Activated CD8-positive, alpha-beta T cell treated with anti-CD3 and anti-CD28 coated beads for 36 hours (primary cell): ENCODE results near the gene SEC62. TPM values are rescaled to one million over a fixed set of nuclear protein-coding genes. Genes with fewer than 3 reads are reported as not detected.

Experiments used
- ATAC-seq: fragments of 200-7000 bp; cut with Tn5 transposase; one replicate; pipeline ENCODE4 v1.10.0; 2021; ENCODE audit warnings: mild to moderate bottlenecking, moderate library complexity
- CTCF ChIA-PET: fragments of 350-600 bp; sonication (Branson Sonifier 250); formaldehyde crosslinking; loops from one replicate; lab custom pipeline; 2021; ENCODE audit warnings: antibody characterized with exemption; lab: Charles Lee
- POLR2A ChIA-PET: fragments of 350-600 bp; sonication (Branson Sonifier 250); formaldehyde crosslinking; loops from one replicate; lab custom pipeline; 2021; ENCODE audit warnings: antibody characterized with exemption; lab: Charles Lee
- DNase-seq: peaks from one replicate; pipeline ENCODE4 v3.0.0-alpha.2; 2020
- H3K27ac Mint-ChIP-seq: one replicate; pipeline ENCODE4 v1.8.0; 2021; ENCODE audit warnings: mild to moderate bottlenecking, mixed read lengths
- H3K27me3 Mint-ChIP-seq: one replicate; pipeline ENCODE4 v1.8.0; 2021; ENCODE audit warnings: mixed read lengths
- H3K36me3 Mint-ChIP-seq: one replicate; pipeline ENCODE4 v1.8.0; 2021; ENCODE audit warnings: low read depth, mixed read lengths
- H3K4me1 Mint-ChIP-seq: one replicate; pipeline ENCODE4 v1.8.0; 2021; ENCODE audit warnings: low read depth, mixed read lengths
- H3K4me3 Mint-ChIP-seq: one replicate; pipeline ENCODE4 v1.8.0; 2021; ENCODE audit warnings: mild to moderate bottlenecking, moderate library complexity, mixed read lengths
- H3K9me3 Mint-ChIP-seq: one replicate; pipeline ENCODE4 v1.8.0; 2021; ENCODE audit warnings: mixed read lengths
- intact Hi-C: fragments of 100-400 bp; cut with micrococcal nuclease; formaldehyde crosslinking; loops from one replicate; pipeline ENCODE4 v1.10.0; 2022
- total RNA-seq, 2 experiments: library from RNA; stranded (reverse); gene quantifications; one replicate each; pipeline ENCODE4 v1.2.3, GENCODE V29; 2021
- TF ChIP-seq, protein P1 (sequence below): fragments of 200-600 bp; IDR thresholded peaks from one replicate; pipeline ENCODE4 v1.8.0; 2022; ENCODE audit warnings: antibody characterized with exemption, mild to moderate bottlenecking

SEC62 gene
- total RNA-seq, 2 experiments from 2014 or later: 52.5 to 60.2 TPM

DNA sequence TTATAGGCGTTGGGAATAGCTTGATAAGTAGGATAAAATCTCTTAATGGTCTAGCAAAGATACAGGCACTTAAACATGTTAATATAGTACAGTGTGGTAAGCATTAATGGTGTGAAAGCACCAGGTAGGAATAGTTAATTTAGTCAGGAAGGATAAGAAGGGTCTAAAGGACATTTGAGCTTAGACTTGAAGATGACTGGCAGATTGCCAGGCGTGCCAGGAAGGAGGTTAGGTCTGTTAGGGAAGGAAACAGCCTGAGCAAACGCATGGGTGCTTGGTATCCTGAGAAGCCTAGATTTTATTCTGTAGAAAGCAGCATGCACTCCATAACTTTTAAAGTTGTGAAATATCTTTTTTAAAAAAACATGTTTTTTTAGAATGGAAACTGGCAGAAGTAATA is 17.7 kb downstream of the SEC62 start:
- TF ChIP-seq, protein P1, sequence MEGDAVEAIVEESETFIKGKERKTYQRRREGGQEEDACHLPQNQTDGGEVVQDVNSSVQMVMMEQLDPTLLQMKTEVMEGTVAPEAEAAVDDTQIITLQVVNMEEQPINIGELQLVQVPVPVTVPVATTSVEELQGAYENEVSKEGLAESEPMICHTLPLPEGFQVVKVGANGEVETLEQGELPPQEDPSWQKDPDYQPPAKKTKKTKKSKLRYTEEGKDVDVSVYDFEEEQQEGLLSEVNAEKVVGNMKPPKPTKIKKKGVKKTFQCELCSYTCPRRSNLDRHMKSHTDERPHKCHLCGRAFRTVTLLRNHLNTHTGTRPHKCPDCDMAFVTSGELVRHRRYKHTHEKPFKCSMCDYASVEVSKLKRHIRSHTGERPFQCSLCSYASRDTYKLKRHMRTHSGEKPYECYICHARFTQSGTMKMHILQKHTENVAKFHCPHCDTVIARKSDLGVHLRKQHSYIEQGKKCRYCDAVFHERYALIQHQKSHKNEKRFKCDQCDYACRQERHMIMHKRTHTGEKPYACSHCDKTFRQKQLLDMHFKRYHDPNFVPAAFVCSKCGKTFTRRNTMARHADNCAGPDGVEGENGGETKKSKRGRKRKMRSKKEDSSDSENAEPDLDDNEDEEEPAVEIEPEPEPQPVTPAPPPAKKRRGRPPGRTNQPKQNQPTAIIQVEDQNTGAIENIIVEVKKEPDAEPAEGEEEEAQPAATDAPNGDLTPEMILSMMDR: no peak
- ChIA-PET CTCF (interaction anchor here (2.3 kb wide), 1 partner anchor 17 kb away, joined by 5 read pairs; the partner anchor contains the start of gene SEC62), POLR2A (interaction anchor here (1.6 kb wide), 1 partner anchor 17 kb away, joined by 4 read pairs; the partner anchor contains the start of gene SEC62)
- Mint-ChIP-seq H3K27me3 (no peaks in the 10 kb centered on the region), H3K27ac (no peak overlapping the region), H3K36me3 (peaks cover 51% of the 10 kb centered on the region), H3K4me3 (no peak overlapping the region), H3K4me1 (peaks cover 9% of the 10 kb centered on the region), H3K9me3 (no peaks in the 10 kb centered on the region)
- no peak for DNase-seq
- no peak for ATAC-seq
- intact Hi-C loops: no loop called here

DNA sequence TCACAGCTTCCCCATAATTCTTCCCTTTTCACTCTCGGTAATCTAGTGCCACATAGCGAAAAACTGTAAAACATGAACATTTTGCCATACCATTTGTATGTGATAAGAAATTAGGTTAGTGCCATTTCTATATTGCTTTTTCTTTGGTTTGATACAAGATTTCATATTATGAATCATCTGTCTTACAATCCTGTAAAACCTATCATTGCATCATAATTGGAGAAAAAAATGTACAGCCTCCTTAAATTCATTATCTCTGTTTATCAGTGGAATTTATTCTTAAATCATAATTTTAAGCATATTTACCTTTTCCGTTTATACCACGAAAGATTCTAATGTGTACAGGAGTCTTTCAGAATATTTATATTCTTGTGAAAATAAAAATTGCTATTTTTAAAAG is 23.8 kb downstream of the SEC62 start:
- DNase-seq (no peak), ATAC-seq (no peak)
- H3K27me3 Mint-ChIP-seq: no peaks in the 10 kb centered on the region
- H3K36me3 Mint-ChIP-seq: peaks cover 21% of the 10 kb centered on the region
- H3K4me3 Mint-ChIP-seq: no peak overlapping the region
- H3K9me3 Mint-ChIP-seq: no peaks in the 10 kb centered on the region
- intact Hi-C loops: no loop called here
- no peak overlapping the region for H3K27ac Mint-ChIP-seq
- H3K4me1 Mint-ChIP-seq: no peaks in the 10 kb centered on the region
- ChIA-PET CTCF (interaction anchor here (1.4 kb wide), 1 partner anchor 23 kb away, joined by 3 read pairs; no protein-coding TSS in a partner anchor), POLR2A (interaction anchor here (1.1 to 1.2 kb wide), 2 partner anchors 25 to 185 kb away, joined by 3 to 4 read pairs; no protein-coding TSS in a partner anchor)
- TF ChIP-seq, protein P1: no peak

DNA sequence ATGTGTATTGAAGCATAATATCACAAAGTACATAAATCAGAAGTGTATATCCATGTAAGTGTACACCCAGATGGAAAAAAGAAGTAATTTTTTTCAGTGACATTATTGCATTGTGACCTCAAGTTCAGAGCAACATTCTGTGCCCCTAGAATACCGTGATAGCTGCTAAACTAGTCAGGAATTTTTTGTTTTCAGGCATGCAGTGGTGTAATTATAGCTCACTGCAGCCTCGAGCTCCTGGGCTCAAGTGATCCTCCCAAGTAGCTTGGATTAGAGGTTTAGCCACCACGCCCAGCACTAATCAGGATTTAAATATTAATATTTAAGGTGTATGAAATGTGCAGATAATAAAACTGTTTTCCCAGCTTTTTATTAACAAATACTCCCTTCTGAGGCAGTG is 25.5 kb downstream of the SEC62 start:
- intact Hi-C loops: no loop called here
- Mint-ChIP-seq H3K4me3 (no peak overlapping the region), H3K36me3 (peaks cover 18% of the 10 kb centered on the region), H3K27ac (no peak overlapping the region), H3K9me3 (no peaks in the 10 kb centered on the region), H3K4me1 (no peaks in the 10 kb centered on the region), H3K27me3 (no peaks in the 10 kb centered on the region)
- POLR2A ChIA-PET: no interaction called here
- TF ChIP-seq, protein P1: no peak
- DNase-seq (no peak), ATAC-seq (no peak)
- CTCF ChIA-PET: no interaction called here

DNA sequence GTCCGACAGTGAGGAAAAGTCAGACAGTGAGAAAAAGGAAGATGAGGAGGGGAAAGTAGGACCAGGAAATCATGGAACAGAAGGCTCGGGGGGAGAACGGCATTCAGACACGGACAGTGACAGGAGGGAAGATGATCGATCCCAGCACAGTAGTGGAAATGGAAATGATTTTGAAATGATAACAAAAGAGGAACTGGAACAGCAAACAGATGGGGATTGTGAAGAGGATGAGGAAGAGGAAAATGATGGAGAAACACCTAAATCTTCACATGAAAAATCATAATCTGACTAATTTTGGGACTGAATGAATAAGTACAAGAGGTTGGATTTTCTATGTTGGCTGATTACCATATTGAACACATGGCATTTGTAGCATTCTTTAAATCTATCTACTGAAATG is 26.2 kb downstream of the SEC62 start:
- peak overlapping the region; percentile 7 for H3K27ac Mint-ChIP-seq
- TF ChIP-seq, protein P1: no peak
- intact Hi-C loops: no loop called here
- CTCF ChIA-PET: no interaction called here
- no peak overlapping the region for H3K4me3 Mint-ChIP-seq
- no peaks in the 10 kb centered on the region for H3K4me1 Mint-ChIP-seq
- peaks cover 19% of the 10 kb centered on the region for H3K36me3 Mint-ChIP-seq
- H3K27me3 Mint-ChIP-seq: no peaks in the 10 kb centered on the region
- no peak for DNase-seq
- H3K9me3 Mint-ChIP-seq: no peaks in the 10 kb centered on the region
- POLR2A ChIA-PET: no interaction called here
- no peak for ATAC-seq

DNA sequence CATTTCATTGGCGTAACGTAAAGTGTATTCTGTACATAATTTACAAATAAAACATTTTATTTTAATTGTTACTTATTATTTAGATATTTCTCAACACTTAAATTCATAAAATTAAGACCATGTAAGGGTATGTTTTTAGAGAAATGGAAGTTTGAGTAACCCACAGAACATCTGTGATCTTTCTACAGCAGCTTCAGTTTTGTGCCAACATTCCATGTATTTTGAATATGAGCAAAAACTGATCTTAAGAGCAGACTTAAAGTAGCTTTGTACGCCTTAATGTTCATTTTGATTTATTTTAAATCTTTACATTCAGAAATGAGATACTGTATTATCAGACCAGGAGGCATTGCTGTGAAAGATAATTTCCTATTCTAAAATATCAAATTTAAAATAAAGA is 27.2 kb downstream of the SEC62 start:
- no peaks in the 10 kb centered on the region for H3K27me3 Mint-ChIP-seq
- POLR2A ChIA-PET: no interaction called here
- H3K36me3 Mint-ChIP-seq: peaks cover 18% of the 10 kb centered on the region
- intact Hi-C loops: no loop called here
- H3K27ac Mint-ChIP-seq: no peak overlapping the region
- CTCF ChIA-PET: no interaction called here
- no peak overlapping the region for H3K4me3 Mint-ChIP-seq
- ATAC-seq (no peak), DNase-seq (no peak)
- H3K4me1 Mint-ChIP-seq: peaks cover 4% of the 10 kb centered on the region
- TF ChIP-seq, protein P1: no peak
- H3K9me3 Mint-ChIP-seq: no peaks in the 10 kb centered on the region
